HepG2 (cell line): ENCODE measurements around the gene PCSK6. TPM values are rescaled to one million over a fixed set of nuclear protein-coding genes. Genes with fewer than 3 reads are reported as not detected.
A peak's percentile ranks its signal among the peaks of the same experiment; 100 is the strongest.

Experiments
- ISL2 ChIP-seq: sonication (generic); formaldehyde crosslinking; IDR thresholded peaks from 2 replicates; pipeline ENCODE4 v1.5.0; 2020; ENCODE audit warnings: missing genetic modification reagents
- NFE2 ChIP-seq: sonication (generic); formaldehyde crosslinking; IDR thresholded peaks from 2 replicates; pipeline ENCODE4 v1.4.0; 2020; ENCODE audit warnings: missing genetic modification reagents
- RBM39 ChIP-seq: fragments of 200-400 bp; formaldehyde crosslinking; IDR thresholded peaks from one replicate; pipeline ENCODE4 v1.6.1; 2018; ENCODE audit warnings: antibody characterized with exemption, mild to moderate bottlenecking, low read depth, low read length; ENCODE audit not compliant: poor library complexity, severe bottlenecking
- RXRB ChIP-seq: IDR thresholded peaks from 2 replicates; pipeline ENCODE4 v1.6.1; 2016; ENCODE audit warnings: borderline replicate concordance, missing genetic modification reagents, missing compliant biosample characterization
- SP4 ChIP-seq: sonication (generic); formaldehyde crosslinking; IDR thresholded peaks from 2 replicates; pipeline ENCODE4 v1.8.1; 2023; ENCODE audit warnings: mild to moderate bottlenecking, missing genetic modification reagents
- SYNCRIP ChIP-seq: fragments of 200-400 bp; formaldehyde crosslinking; IDR thresholded peaks from 2 replicates; pipeline ENCODE4 v1.6.1; 2018; ENCODE audit warnings: mild to moderate bottlenecking, low read depth, low read length; ENCODE audit not compliant: insufficient read depth
- ZFP82 ChIP-seq: sonication (generic); formaldehyde crosslinking; IDR thresholded peaks from 2 replicates; pipeline ENCODE4 v1.5.1; 2020; ENCODE audit warnings: mild to moderate bottlenecking, missing genetic modification reagents, borderline replicate concordance
- ZNF17 ChIP-seq: sonication (generic); formaldehyde crosslinking; IDR thresholded peaks from 2 replicates; pipeline ENCODE4 v1.5.0; 2020; ENCODE audit warnings: mild to moderate bottlenecking, missing genetic modification reagents
- ZNF232 ChIP-seq: sonication (generic); formaldehyde crosslinking; IDR thresholded peaks from 2 replicates; pipeline ENCODE4 v1.4.0; 2020; ENCODE audit warnings: missing genetic modification reagents, borderline replicate concordance
- ZNF350 ChIP-seq: sonication (generic); formaldehyde crosslinking; IDR thresholded peaks from 2 replicates; pipeline ENCODE4 v1.4.0; 2020; ENCODE audit warnings: mild to moderate bottlenecking, low read depth, missing genetic modification reagents, borderline replicate concordance
- ZNF367 ChIP-seq: sonication (generic); formaldehyde crosslinking; IDR thresholded peaks from 2 replicates; pipeline ENCODE4 v1.4.0; 2020; ENCODE audit warnings: missing genetic modification reagents, borderline replicate concordance
- polyA plus RNA-seq, 8 experiments: library from polyadenylated mRNA; depleted of rRNA in 3 of 8; stranded (reverse) in 7 of 8; unstranded in 1 of 8; fragments of >200 nt; fragmentation: Illumina TruSeq in 4 of 8; extraction: Trizol in 4 of 8; gene quantifications; 2 replicates each; pipeline versions ENCODE4 v1.2.1 to v1.2.3, GENCODE V29; 2011 to 2016; ENCODE audit warnings: low read depth in 4 of 8, missing spikeins in 1 of 8, mixed read lengths in 1 of 8; ENCODE audit not compliant: insufficient read depth in 1 of 8
- total RNA-seq, 5 experiments: library from RNA; depleted of rRNA; stranded (reverse); fragments of >200 nt; fragmentation: Illumina TruSeq; extraction: Trizol; gene quantifications; 2 replicates each; pipeline ENCODE4 v1.2.3, GENCODE V29; 2016; ENCODE audit warnings: low read depth in 1 of 5
- TF ChIP-seq, protein P1 (sequence below): sonication (generic); formaldehyde crosslinking; IDR thresholded peaks from 2 replicates; pipeline ENCODE4 v1.5.0; 2020; ENCODE audit warnings: mild to moderate bottlenecking, missing genetic modification reagents
- TF ChIP-seq, protein P2 (sequence below): sonication (generic); formaldehyde crosslinking; IDR thresholded peaks from 2 replicates; pipeline ENCODE4 v1.4.0; 2020; ENCODE audit warnings: missing genetic modification reagents
- TF ChIP-seq, protein P3 (sequence below): sonication (generic); formaldehyde crosslinking; IDR thresholded peaks from 2 replicates; pipeline ENCODE4 v1.5.0; 2020; ENCODE audit warnings: mild to moderate bottlenecking, missing genetic modification reagents
- TF ChIP-seq, protein P4 (sequence below): sonication (generic); IDR thresholded peaks from 2 replicates; pipeline ENCODE4 v1.6.1; 2016; ENCODE audit warnings: low read depth, borderline replicate concordance
- TF ChIP-seq, protein P5 (sequence below): sonication (generic); formaldehyde crosslinking; IDR thresholded peaks from 2 replicates; pipeline ENCODE4 v1.4.0; 2020; ENCODE audit warnings: mild to moderate bottlenecking, missing genetic modification reagents, borderline replicate concordance

PCSK6 gene
- total and polyA plus RNA-seq, 2 of the 13 experiments (the other 11 are each of a cell fraction or from before 2014, with no cell fraction given): 56.5 to 155 TPM

DNA sequence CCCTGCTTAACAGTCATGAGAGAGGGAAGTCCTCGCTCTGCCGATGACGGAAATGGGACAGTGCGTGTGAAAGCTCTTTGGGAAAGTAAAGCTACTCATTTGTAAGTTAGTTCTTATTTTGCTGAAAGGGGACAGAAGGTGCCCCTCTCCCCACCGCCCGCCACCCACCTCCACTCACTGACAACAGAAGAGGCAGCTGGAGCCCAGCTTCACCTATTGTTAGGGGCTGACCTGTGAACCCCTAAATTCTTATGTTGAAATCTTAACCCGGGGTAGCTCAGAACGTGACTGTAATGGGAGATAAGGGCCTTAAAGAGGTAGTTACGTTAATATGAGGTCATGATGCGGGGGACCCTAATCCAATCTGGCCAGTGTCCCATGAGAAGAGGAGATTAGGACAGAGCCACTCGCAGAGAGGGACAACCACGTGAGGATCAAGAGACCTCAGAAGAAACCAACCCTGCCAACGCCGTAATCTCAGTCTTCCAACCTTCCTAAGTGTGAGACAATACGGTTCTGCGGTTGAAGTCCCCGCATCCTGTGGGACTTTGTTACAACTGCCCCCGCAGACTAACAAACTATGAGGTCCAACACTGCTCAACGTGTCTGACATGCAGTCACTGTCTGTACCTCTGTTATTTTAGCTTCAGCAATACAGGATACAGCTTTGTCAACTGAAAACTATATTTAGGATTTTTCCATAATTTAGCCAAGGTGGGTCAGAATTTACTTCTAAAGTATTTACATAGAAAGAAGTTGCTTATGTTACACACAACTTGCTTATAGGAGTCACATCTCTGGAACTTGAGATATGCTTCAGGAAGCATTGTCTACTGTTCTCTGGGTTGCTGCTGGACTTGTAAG, 51.7 kb downstream of the PCSK6 start (continued):
- TF ChIP-seq ISL2 (CRISPR knock-in tag): no peak
- TF ChIP-seq SP4: peak; percentile 23; the same call in 1 of the 2 replicates
- TF ChIP-seq ZNF17 (CRISPR knock-in tag): no peak
- no peak for TF ChIP-seq SYNCRIP
- TF ChIP-seq ZNF367 (CRISPR knock-in tag): no peak
- TF ChIP-seq, protein P1, sequence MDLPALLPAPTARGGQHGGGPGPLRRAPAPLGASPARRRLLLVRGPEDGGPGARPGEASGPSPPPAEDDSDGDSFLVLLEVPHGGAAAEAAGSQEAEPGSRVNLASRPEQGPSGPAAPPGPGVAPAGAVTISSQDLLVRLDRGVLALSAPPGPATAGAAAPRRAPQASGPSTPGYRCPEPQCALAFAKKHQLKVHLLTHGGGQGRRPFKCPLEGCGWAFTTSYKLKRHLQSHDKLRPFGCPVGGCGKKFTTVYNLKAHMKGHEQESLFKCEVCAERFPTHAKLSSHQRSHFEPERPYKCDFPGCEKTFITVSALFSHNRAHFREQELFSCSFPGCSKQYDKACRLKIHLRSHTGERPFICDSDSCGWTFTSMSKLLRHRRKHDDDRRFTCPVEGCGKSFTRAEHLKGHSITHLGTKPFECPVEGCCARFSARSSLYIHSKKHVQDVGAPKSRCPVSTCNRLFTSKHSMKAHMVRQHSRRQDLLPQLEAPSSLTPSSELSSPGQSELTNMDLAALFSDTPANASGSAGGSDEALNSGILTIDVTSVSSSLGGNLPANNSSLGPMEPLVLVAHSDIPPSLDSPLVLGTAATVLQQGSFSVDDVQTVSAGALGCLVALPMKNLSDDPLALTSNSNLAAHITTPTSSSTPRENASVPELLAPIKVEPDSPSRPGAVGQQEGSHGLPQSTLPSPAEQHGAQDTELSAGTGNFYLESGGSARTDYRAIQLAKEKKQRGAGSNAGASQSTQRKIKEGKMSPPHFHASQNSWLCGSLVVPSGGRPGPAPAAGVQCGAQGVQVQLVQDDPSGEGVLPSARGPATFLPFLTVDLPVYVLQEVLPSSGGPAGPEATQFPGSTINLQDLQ (CRISPR knock-in tag): no peak
- no peak for TF ChIP-seq RXRB (CRISPR knock-in tag)
- TF ChIP-seq ZNF350: no peak
- no peak for TF ChIP-seq ZFP82
- TF ChIP-seq, protein P2, sequence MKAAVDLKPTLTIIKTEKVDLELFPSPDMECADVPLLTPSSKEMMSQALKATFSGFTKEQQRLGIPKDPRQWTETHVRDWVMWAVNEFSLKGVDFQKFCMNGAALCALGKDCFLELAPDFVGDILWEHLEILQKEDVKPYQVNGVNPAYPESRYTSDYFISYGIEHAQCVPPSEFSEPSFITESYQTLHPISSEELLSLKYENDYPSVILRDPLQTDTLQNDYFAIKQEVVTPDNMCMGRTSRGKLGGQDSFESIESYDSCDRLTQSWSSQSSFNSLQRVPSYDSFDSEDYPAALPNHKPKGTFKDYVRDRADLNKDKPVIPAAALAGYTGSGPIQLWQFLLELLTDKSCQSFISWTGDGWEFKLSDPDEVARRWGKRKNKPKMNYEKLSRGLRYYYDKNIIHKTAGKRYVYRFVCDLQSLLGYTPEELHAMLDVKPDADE (CRISPR knock-in tag): no peak
- TF ChIP-seq, protein P3, sequence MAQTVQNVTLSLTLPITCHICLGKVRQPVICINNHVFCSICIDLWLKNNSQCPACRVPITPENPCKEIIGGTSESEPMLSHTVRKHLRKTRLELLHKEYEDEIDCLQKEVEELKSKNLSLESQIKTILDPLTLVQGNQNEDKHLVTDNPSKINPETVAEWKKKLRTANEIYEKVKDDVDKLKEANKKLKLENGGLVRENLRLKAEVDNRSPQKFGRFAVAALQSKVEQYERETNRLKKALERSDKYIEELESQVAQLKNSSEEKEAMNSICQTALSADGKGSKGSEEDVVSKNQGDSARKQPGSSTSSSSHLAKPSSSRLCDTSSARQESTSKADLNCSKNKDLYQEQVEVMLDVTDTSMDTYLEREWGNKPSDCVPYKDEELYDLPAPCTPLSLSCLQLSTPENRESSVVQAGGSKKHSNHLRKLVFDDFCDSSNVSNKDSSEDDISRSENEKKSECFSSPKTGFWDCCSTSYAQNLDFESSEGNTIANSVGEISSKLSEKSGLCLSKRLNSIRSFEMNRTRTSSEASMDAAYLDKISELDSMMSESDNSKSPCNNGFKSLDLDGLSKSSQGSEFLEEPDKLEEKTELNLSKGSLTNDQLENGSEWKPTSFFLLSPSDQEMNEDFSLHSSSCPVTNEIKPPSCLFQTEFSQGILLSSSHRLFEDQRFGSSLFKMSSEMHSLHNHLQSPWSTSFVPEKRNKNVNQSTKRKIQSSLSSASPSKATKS (CRISPR knock-in tag): no peak
- TF ChIP-seq ZNF232: no peak
- TF ChIP-seq, protein P4, sequence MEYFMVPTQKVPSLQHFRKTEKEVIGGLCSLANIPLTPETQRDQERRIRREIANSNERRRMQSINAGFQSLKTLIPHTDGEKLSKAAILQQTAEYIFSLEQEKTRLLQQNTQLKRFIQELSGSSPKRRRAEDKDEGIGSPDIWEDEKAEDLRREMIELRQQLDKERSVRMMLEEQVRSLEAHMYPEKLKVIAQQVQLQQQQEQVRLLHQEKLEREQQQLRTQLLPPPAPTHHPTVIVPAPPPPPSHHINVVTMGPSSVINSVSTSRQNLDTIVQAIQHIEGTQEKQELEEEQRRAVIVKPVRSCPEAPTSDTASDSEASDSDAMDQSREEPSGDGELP: no peak
- TF ChIP-seq NFE2 (CRISPR knock-in tag): no peak
- TF ChIP-seq, protein P5, sequence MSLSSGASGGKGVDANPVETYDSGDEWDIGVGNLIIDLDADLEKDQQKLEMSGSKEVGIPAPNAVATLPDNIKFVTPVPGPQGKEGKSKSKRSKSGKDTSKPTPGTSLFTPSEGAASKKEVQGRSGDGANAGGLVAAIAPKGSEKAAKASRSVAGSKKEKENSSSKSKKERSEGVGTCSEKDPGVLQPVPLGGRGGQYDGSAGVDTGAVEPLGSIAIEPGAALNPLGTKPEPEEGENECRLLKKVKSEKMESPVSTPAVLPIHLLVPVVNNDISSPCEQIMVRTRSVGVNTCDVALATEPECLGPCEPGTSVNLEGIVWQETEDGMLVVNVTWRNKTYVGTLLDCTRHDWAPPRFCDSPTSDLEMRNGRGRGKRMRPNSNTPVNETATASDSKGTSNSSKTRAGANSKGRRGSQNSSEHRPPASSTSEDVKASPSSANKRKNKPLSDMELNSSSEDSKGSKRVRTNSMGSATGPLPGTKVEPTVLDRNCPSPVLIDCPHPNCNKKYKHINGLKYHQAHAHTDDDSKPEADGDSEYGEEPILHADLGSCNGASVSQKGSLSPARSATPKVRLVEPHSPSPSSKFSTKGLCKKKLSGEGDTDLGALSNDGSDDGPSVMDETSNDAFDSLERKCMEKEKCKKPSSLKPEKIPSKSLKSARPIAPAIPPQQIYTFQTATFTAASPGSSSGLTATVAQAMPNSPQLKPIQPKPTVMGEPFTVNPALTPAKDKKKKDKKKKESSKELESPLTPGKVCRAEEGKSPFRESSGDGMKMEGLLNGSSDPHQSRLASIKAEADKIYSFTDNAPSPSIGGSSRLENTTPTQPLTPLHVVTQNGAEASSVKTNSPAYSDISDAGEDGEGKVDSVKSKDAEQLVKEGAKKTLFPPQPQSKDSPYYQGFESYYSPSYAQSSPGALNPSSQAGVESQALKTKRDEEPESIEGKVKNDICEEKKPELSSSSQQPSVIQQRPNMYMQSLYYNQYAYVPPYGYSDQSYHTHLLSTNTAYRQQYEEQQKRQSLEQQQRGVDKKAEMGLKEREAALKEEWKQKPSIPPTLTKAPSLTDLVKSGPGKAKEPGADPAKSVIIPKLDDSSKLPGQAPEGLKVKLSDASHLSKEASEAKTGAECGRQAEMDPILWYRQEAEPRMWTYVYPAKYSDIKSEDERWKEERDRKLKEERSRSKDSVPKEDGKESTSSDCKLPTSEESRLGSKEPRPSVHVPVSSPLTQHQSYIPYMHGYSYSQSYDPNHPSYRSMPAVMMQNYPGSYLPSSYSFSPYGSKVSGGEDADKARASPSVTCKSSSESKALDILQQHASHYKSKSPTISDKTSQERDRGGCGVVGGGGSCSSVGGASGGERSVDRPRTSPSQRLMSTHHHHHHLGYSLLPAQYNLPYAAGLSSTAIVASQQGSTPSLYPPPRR: no peak
- TF ChIP-seq RBM39: no peak
